Measurements from ENCODE around the gene PAQR5. TPM values are rescaled to one million over a fixed set of nuclear protein-coding genes. Genes with fewer than 3 reads are reported as not detected.

PAQR5 gene
- total RNA-seq, 6 experiments from 2014 or later, result 0.28 to 3.0 (median 0.98) TPM

- H3K27ac ChIP-seq, result no peak overlapping the region
- no peak for ATAC-seq
- TF ChIP-seq CTCF (IDR thresholded peaks at IDR 0.05), result no peak
- TF ChIP-seq POLR2A (IDR thresholded peaks at IDR 0.05), result no peak
- intact Hi-C loops (cut with DNase I), result loop anchor here (5.0 kb wide), 1 partner anchor 337 kb away; no protein-coding TSS in a partner anchor
- peaks cover 0 to 5% of the 10 kb centered on the region in 2 donors for H3K27me3 ChIP-seq
- no peak for DNase-seq
- no peaks in the 10 kb centered on the region for H3K9me3 ChIP-seq
- H3K4me1 ChIP-seq, result peaks cover 0 to 7% (median 0%) of the 10 kb centered on the region in 4 donors
- 66% methylated on average over 6 of the region's 11 CpGs for WGBS (ENCODE audit: insufficient coverage, low coverage, low lambda C conversion rate, missing lambda C conversion rate)
- H3K4me3 ChIP-seq, result no peak overlapping the region
- H3K36me3 ChIP-seq, result no peaks in the 10 kb centered on the region
Measured at GRCh38 chr15:69393831-69394491, 95.2 kb downstream of the PAQR5 start.

GRCh38 chr15:69394556-69395282 lies 96.0 kb downstream of the PAQR5 start:
- no peaks in the 10 kb centered on the region for H3K9me3 ChIP-seq
- WGBS (ENCODE audit: insufficient coverage, low coverage, low lambda C conversion rate, missing lambda C conversion rate), result 10% methylated on average over 28 of the region's 36 CpGs
- TF ChIP-seq POLR2A (IDR thresholded peaks at IDR 0.05), result no peak
- peak; percentile 87 to 96 (median 94) for TF ChIP-seq CTCF (IDR thresholded peaks at IDR 0.05)
- H3K27ac ChIP-seq, result no peak overlapping the region
- peaks cover 0 to 5% of the 10 kb centered on the region in 2 donors for H3K27me3 ChIP-seq
- peak; percentile 90 to 97 (median 94) for ATAC-seq
- H3K4me3 ChIP-seq, result no peak overlapping the region
- no peaks in the 10 kb centered on the region for H3K36me3 ChIP-seq
- H3K4me1 ChIP-seq, result peaks cover 0 to 7% (median 0%) of the 10 kb centered on the region in 4 donors
- intact Hi-C loops (cut with DNase I), result loop anchor here (5.0 kb wide), 1 partner anchor 337 kb away; no protein-coding TSS in a partner anchor
- DNase-seq, result peak; percentile 75 to 80 (median 76)

GRCh38 chr15:69395460-69395859 lies 96.7 kb downstream of the PAQR5 start:
- Histone ChIP-seq H3K4me3 (no peak overlapping the region), H3K27me3 (peaks cover 0 to 5% of the 10 kb centered on the region in 2 donors), H3K4me1 (peaks cover 0 to 7% (median 0%) of the 10 kb centered on the region in 4 donors), H3K9me3 (no peaks in the 10 kb centered on the region), H3K27ac (no peak overlapping the region), H3K36me3 (no peaks in the 10 kb centered on the region)
- intact Hi-C loops (cut with DNase I), result no loop called here
- TF ChIP-seq CTCF (IDR thresholded peaks at IDR 0.05), result no peak
- no peak for TF ChIP-seq POLR2A (IDR thresholded peaks at IDR 0.05)
- no peak for DNase-seq
- WGBS (ENCODE audit: insufficient coverage, low coverage, low lambda C conversion rate, missing lambda C conversion rate), result 55% methylated on average over 10 of the region's 10 CpGs
- ATAC-seq, result peak; percentile 8 to 66 (median 36)

- no peak for TF ChIP-seq CTCF (IDR thresholded peaks at IDR 0.05)
- TF ChIP-seq POLR2A (IDR thresholded peaks at IDR 0.05), result no peak
- Histone ChIP-seq H3K4me3 (no peak overlapping the region), H3K27me3 (peaks cover 0 to 5% of the 10 kb centered on the region in 2 donors), H3K36me3 (no peaks in the 10 kb centered on the region), H3K27ac (no peak overlapping the region), H3K4me1 (peaks cover 0 to 7% (median 0%) of the 10 kb centered on the region in 4 donors), H3K9me3 (no peaks in the 10 kb centered on the region)
- no peak for ATAC-seq
- WGBS (ENCODE audit: insufficient coverage, low coverage, low lambda C conversion rate, missing lambda C conversion rate), result 69% methylated on average over 2 of the region's 5 CpGs
- intact Hi-C loops (cut with DNase I), result no loop called here
- DNase-seq, result no peak
Measured at GRCh38 chr15:69395991-69396390, 97.3 kb downstream of the PAQR5 start.

Measured in right lobe of liver (tissue), 6 donors.